MCF 10A (cell line): ENCODE data around the gene TMEM163. TPM values are rescaled to one million over a fixed set of nuclear protein-coding genes. Genes with fewer than 3 reads are reported as not detected.

Experiments used
- BruUV-seq: library from RNA; stranded (reverse); fragments of 400-500 nt; replicated peaks from 2 replicates; lab custom pipeline; 2021; lab: Mats Ljungman, UMichigan
- CTCF ChIA-PET: fragments of 300-600 bp; sonication (Branson Sonifier 250); formaldehyde crosslinking; extraction: SDS; loops from one replicate; lab custom pipeline; 2021; ENCODE audit warnings: antibody characterized with exemption, inconsistent platforms; lab: Yijun Ruan, JAX
- POLR2A ChIA-PET: fragments of 300-600, 350-650 bp; sonication (Branson Sonifier 250); formaldehyde crosslinking; extraction: SDS; loops from one replicate; lab custom pipeline; 2020; ENCODE audit warnings: antibody characterized with exemption, inconsistent platforms; lab: Yijun Ruan, JAX
- DNase-seq: peaks from one replicate; pipeline ENCODE4 v3.0.0-alpha.2; 2018; ENCODE audit not compliant: unreplicated experiment
- H3K27ac Mint-ChIP-seq: one replicate; pipeline ENCODE4 v1.8.0; 2022; ENCODE audit warnings: mild to moderate bottlenecking, low read depth, mixed read lengths; ENCODE audit not compliant: unreplicated experiment
- H3K27me3 Mint-ChIP-seq: one replicate; pipeline ENCODE4 v1.8.0; 2022; ENCODE audit warnings: mixed read lengths; ENCODE audit not compliant: insufficient read depth, unreplicated experiment
- H3K36me3 Mint-ChIP-seq: one replicate; pipeline ENCODE4 v1.8.0; 2022; ENCODE audit warnings: mild to moderate bottlenecking, moderate library complexity, mixed read lengths; ENCODE audit not compliant: insufficient read depth, unreplicated experiment
- H3K4me1 Mint-ChIP-seq: one replicate; pipeline ENCODE4 v1.8.0; 2022; ENCODE audit warnings: mixed read lengths; ENCODE audit not compliant: insufficient read depth, unreplicated experiment
- H3K4me3 Mint-ChIP-seq: one replicate; pipeline ENCODE4 v1.8.0; 2022; ENCODE audit warnings: mild to moderate bottlenecking, moderate library complexity, mixed read lengths; ENCODE audit not compliant: unreplicated experiment
- H3K9me3 Mint-ChIP-seq: one replicate; pipeline ENCODE4 v1.8.0; 2022; ENCODE audit warnings: mixed read lengths; ENCODE audit not compliant: unreplicated experiment
- CTCF ChIP-seq: fragments of 200-600 bp; IDR thresholded peaks from one replicate; pipeline ENCODE4 v1.8.0; 2022; ENCODE audit warnings: antibody characterized with exemption, mild to moderate bottlenecking; ENCODE audit not compliant: unreplicated experiment
- intact Hi-C: fragments of 100-400 bp; cut with micrococcal nuclease; formaldehyde crosslinking; loops from 2 replicates; pipeline ENCODE4 v1.14.1; 2022
- total RNA-seq: library from RNA; stranded (reverse); gene quantifications from 2 replicates; pipeline ENCODE4 v1.2.3, GENCODE V29; 2022

TMEM163 gene
- total RNA-seq, 1 experiment from 2014 or later: not detected

- no peak for DNase-seq
- Mint-ChIP-seq H3K27me3 (no peaks in the 10 kb centered on the region), H3K4me1 (no peaks in the 10 kb centered on the region), H3K9me3 (peaks cover 8% of the 10 kb centered on the region), H3K4me3 (no peak overlapping the region), H3K27ac (no peak overlapping the region), H3K36me3 (no peaks in the 10 kb centered on the region)
- no peak for TF ChIP-seq CTCF
- POLR2A ChIA-PET: interaction anchor here (0.5 kb wide), 1 partner anchor 46 kb away, joined by 3 read pairs; no protein-coding TSS in a partner anchor
- BruUV-seq: no TSS peak
- intact Hi-C loops: no loop called here
- CTCF ChIA-PET: interaction anchor here (0.6 to 1.2 kb wide), 3 partner anchors 74 to 135 kb away, joined by 3 to 6 read pairs (median 4); no protein-coding TSS in a partner anchor
These were observed 134.7 kb downstream of the TMEM163 start for GRCh38 chr2:134583997-134584520.

GRCh38 chr2:134583462-134583861 is 135.3 kb downstream of the TMEM163 start:
- POLR2A ChIA-PET: interaction anchor here (0.5 kb wide), 1 partner anchor 45 kb away, joined by 3 read pairs; no protein-coding TSS in a partner anchor
- Mint-ChIP-seq H3K27ac (no peak overlapping the region), H3K36me3 (no peaks in the 10 kb centered on the region), H3K9me3 (peaks cover 2% of the 10 kb centered on the region), H3K4me3 (no peak overlapping the region), H3K4me1 (no peaks in the 10 kb centered on the region), H3K27me3 (no peaks in the 10 kb centered on the region)
- intact Hi-C loops: no loop called here
- no peak for TF ChIP-seq CTCF
- DNase-seq: no peak
- CTCF ChIA-PET: interaction anchor here (0.6 to 1.2 kb wide), 3 partner anchors 74 to 136 kb away, joined by 3 to 6 read pairs (median 4); no protein-coding TSS in a partner anchor
- BruUV-seq: no TSS peak

- TF ChIP-seq CTCF: no peak
- Mint-ChIP-seq H3K4me1 (no peaks in the 10 kb centered on the region), H3K27ac (no peak overlapping the region), H3K4me3 (no peak overlapping the region), H3K9me3 (no peaks in the 10 kb centered on the region), H3K36me3 (no peaks in the 10 kb centered on the region), H3K27me3 (no peaks in the 10 kb centered on the region)
- no TSS peak for BruUV-seq
- ChIA-PET POLR2A (no interaction called here), CTCF (no interaction called here)
- intact Hi-C loops: no loop called here
- DNase-seq: no peak
These were observed 136.3 kb downstream of the TMEM163 start for GRCh38 chr2:134582547-134582899.

- POLR2A ChIA-PET: no interaction called here
- H3K27me3 Mint-ChIP-seq: no peaks in the 10 kb centered on the region
- DNase-seq: no peak
- no peak for TF ChIP-seq CTCF
- no peak overlapping the region for H3K4me3 Mint-ChIP-seq
- H3K27ac Mint-ChIP-seq: no peak overlapping the region
- CTCF ChIA-PET: no interaction called here
- H3K36me3 Mint-ChIP-seq: no peaks in the 10 kb centered on the region
- no TSS peak for BruUV-seq
- no peaks in the 10 kb centered on the region for H3K9me3 Mint-ChIP-seq
- no peaks in the 10 kb centered on the region for H3K4me1 Mint-ChIP-seq
- intact Hi-C loops: no loop called here
These were observed 136.8 kb downstream of the TMEM163 start for GRCh38 chr2:134581877-134582546.
